ENCODE data around the gene GPR149.

GPR149 gene

DNA sequence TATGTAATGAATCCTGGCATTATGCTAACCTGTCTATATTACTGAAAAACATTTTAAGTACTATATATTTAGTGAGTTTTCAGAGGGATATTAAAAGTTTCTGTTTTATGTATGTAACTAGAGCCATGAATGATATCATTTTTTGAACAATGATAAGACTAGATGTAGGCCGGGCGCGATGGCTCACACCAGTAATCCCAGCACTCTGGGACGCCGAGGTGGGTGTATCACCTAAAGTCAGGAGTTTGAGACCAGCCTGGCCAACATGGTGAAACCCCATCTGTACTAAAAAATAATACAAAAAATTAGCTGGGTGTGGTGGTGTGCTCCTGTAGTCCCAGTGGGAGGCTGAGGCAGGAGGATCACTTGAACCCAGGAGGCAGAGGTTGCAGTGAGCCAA, 139.8 kb downstream of the GPR149 start:
- Histone ChIP-seq H3K4me3 (ENCODE audit: insufficient read depth, low read length, poor library complexity, severe bottlenecking) (no peak overlapping the region), H3K9ac (ENCODE audit: low read length) (no peak overlapping the region), H3F3A (ENCODE audit: insufficient read depth) (no peaks in the 10 kb centered on the region; the same call in 1 of the 2 replicates), H3K36me3 (ENCODE audit: low read length) (peaks cover 75% of the 10 kb centered on the region; the same call in 1 of the 2 replicates), H3K4me2 (ENCODE audit: low read depth, low read length, poor library complexity, severe bottlenecking) (no peak overlapping the region), H3K27ac (ENCODE audit: low read depth, low read length) (no peak overlapping the region), H3K79me2 (ENCODE audit: insufficient read depth, low read length) (no peaks in the 10 kb centered on the region), H2AFZ (ENCODE audit: low read depth, low read length, severe bottlenecking) (no peak overlapping the region), H3K27me3 (ENCODE audit: low read length) (no peaks in the 10 kb centered on the region), H3K9me2 (replicated peaks; ENCODE audit: insufficient read depth, low read length) (no peaks in the 10 kb centered on the region), H3K9me3 (ENCODE audit: insufficient read depth, low read length) (no peaks in the 10 kb centered on the region), H4K20me1 (ENCODE audit: low read depth, low read length) (no peaks in the 10 kb centered on the region)
- TF ChIP-seq, protein P1, sequence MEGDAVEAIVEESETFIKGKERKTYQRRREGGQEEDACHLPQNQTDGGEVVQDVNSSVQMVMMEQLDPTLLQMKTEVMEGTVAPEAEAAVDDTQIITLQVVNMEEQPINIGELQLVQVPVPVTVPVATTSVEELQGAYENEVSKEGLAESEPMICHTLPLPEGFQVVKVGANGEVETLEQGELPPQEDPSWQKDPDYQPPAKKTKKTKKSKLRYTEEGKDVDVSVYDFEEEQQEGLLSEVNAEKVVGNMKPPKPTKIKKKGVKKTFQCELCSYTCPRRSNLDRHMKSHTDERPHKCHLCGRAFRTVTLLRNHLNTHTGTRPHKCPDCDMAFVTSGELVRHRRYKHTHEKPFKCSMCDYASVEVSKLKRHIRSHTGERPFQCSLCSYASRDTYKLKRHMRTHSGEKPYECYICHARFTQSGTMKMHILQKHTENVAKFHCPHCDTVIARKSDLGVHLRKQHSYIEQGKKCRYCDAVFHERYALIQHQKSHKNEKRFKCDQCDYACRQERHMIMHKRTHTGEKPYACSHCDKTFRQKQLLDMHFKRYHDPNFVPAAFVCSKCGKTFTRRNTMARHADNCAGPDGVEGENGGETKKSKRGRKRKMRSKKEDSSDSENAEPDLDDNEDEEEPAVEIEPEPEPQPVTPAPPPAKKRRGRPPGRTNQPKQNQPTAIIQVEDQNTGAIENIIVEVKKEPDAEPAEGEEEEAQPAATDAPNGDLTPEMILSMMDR (IDR thresholded peaks at IDR 0.05; ENCODE audit: insufficient read depth, low read length, poor library complexity, severe bottlenecking): no peak
- no peak for TF ChIP-seq EZH2phosphoT487 (conservative IDR thresholded peaks at IDR 0.05; ENCODE audit: low read length)

Measured in SU-DHL-6 (cell line).